Activated CD8-positive, alpha-beta memory T cell treated with anti-CD3 and anti-CD28 coated beads for 24 hours (primary cell): ENCODE data around the gene LTA.
"Not testable (repeated sequence)": the region's sequence is repeated elsewhere in the genome, so short reads cannot be mapped to it uniquely, and the experiment has no call there.

Experiments
- DNase-seq: peaks from one replicate; pipeline ENCODE4 v3.0.0-alpha.2; 2020

Gene LTA

GRCh38 chr6:31588871-31589650 lies 17.0 kb downstream of the LTA start:
- DNase-seq = no peak

GRCh38 chr6:31590691-31591090 lies 18.6 kb downstream of the LTA start:
- not testable (repeated sequence) for DNase-seq

- no peak for DNase-seq
Observed at GRCh38 chr6:31592396-31592771, 20.3 kb downstream of the LTA start.

- peak; percentile 67 for DNase-seq
Observed at GRCh38 chr6:31597006-31597405, 24.9 kb downstream of the LTA start.

- DNase-seq = no peak
Observed at GRCh38 chr6:31607317-31607716, 35.2 kb downstream of the LTA start.

GRCh38 chr6:31609519-31610406 lies 37.7 kb downstream of the LTA start:
- no peak for DNase-seq

GRCh38 chr6:31610968-31611367 lies 38.9 kb downstream of the LTA start:
- DNase-seq = no peak

- no peak for DNase-seq
Observed at GRCh38 chr6:31614075-31614619, 42.1 kb downstream of the LTA start.

GRCh38 chr6:31614684-31615578 lies 42.8 kb downstream of the LTA start, which contains the start of gene AIF1:
Gene AIF1 (plus strand): TSS chr6:31615234. CDS start chr6:31615330, 96 bp downstream.
- no peak for DNase-seq

- DNase-seq = peak; percentile 78
Observed at GRCh38 chr6:31615748-31616147, 43.7 kb downstream of the LTA start.

- no peak for DNase-seq
Observed at GRCh38 chr6:31617010-31617409, 44.9 kb downstream of the LTA start.

- DNase-seq = peak; percentile 98
Observed at GRCh38 chr6:31619805-31620585, 47.9 kb downstream of the LTA start.

GRCh38 chr6:31620586-31621319 lies 48.7 kb downstream of the LTA start, which contains the start of gene PRRC2A:
Gene PRRC2A (plus strand): TSS chr6:31620715. CDS start chr6:31622790, 2,075 bp downstream.
- no peak for DNase-seq

- no peak for DNase-seq
Observed at GRCh38 chr6:31621320-31621939, 49.3 kb downstream of the LTA start.

GRCh38 chr6:31621991-31622390 lies 49.9 kb downstream of the LTA start:
- DNase-seq = no peak

- DNase-seq = no peak
Observed at GRCh38 chr6:31622684-31623091, 50.6 kb downstream of the LTA start.
